GM18499 (cell line): Measurements from ENCODE around the gene MAPK11.

Experiments used
- ATAC-seq: cut with Tn5 transposase; IDR thresholded peaks from one replicate; pipeline ENCODE4 v1.9.1; 2021; ENCODE audit warnings: moderate number of reproducible peaks; ENCODE audit not compliant: insufficient read depth, unreplicated experiment

Gene MAPK11

DNA sequence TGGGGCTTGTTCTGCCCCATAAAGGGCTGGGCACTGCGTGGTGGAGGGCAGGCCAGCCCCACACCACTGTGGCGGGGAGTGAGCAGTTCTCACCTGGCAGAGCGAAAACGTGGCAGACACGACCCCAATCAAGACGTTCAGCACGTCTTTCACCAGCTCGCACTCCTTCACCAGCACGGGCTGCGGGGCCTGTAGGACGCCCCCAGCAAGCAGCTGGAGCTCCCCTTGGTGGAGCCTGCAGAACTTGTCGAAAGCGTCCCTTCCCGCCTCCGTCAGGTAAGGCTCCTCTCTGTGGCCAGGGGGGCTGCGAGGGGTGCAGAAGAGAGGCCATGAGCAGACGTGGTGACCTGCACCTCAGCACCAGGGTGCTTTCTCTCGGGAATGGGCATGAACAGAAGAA is 37.0 kb downstream of the MAPK11 start:
- no peak for ATAC-seq

DNA sequence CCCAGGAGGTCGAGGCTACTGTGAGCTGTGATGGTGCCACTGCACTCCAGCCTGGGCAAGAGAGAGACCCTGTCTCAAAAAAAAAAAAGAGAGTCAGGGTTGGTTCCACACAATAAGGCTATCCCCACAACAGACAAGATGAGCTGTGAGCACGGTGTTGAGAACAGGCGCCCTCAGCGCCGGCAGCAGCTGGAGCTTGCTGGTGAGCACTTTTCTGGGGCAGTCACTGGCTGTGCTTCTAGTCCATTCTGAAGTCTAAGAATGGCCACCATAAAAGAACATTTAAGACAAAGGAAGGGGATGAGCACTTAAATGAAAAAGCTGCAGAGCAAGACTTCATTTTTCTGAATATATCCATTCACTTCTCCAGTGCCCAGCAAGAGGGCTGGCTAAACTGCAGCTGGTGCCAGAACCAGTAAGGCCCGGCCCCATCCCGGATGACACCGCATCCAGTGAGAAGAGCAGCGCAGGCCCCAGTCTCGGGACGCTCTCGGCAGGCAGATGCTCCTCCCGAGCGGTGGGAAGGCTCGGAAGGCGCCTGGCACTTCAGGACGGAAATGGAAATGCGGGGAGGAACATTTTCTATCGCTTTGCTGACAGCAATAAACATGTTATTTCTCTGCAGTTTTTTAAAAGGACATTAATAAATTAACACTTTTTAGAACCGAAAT is 37.6 kb downstream of the MAPK11 start:
- ATAC-seq, result no peak

DNA sequence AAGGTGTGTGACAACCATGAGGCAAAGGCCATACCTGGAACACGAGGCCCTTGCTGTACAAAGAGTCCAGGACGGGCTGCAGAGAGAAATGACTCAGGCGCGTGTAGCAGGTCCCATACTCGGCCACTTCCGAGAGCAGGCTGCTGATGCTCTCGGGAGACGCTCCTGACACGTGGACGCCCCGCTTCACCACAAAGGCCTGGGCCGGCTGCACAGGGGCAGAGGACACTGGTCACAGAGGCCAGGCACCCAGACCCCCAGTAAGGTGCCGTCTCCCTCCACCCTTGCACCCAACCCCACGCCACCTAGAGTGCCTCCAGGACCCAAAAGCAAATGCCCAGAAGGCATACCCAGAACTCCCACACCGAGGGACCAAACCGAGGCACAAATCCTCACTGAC is 40.8 kb downstream of the MAPK11 start:
- no peak for ATAC-seq

DNA sequence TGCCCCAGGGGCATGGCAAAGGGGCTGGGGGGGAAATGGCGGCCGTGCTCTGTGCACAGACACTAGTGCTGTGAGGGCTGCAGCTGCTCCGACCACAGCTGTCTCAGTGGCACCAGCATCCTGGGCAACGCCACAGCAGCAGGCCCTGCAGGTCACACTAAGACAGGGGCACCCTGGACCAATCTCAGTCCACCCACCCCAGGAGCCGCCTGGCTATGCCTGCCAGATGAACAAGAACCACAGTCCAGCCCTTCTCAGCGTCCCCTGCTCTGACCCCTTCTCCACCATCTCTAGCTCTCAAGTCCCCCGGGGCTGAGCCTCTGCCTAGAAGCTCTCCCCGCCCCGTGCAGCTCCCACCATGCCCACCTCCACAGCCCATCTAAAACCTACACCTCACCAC is 41.8 kb downstream of the MAPK11 start:
- ATAC-seq, result no peak

DNA sequence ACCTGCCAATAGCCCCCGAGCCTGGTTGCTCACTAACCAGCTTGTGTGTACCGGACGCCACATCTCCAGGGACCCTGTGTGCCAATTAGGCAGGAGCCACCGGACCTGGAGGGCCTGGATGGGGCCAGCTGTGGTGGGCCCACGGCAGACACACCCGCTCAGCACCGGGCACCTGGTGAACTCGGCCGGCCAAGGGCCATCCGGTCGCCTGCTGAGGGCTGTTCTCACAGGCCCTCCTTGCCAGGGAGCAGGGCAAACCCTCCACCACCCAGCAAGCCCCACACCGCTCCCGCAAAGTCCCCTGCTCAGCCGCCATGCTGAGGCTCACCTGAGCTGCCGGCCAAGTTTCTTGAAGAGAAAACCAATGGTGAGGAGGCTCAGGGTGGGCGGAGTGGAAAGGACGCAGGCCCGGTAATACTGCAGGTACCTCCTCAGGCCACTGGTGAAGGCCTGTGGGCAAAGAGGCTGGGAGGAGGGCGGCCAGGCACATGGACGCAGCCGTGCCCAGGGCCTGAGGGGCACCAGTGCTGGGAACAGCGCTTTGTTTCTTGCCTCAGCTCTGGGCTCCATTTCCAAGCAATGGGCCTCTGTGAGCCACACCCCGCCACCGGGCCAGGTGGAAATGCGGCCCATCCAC is 42.5 kb downstream of the MAPK11 start:
- ATAC-seq, result no peak

DNA sequence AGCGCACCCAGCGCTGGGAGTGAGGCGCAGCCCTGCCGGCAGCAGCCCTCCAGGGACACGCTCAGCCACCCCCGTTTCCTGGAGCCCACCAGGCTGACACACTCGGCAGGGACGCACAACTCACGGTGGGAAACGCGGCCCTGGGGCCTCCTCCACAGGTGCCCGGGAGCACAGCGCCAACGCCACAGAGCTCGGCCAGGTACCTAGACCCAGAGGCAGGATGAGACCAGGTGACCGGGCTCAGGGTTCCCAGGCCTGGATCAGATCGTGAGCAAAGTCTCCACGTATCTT is 43.4 kb downstream of the MAPK11 start:
- ATAC-seq, result no peak

DNA sequence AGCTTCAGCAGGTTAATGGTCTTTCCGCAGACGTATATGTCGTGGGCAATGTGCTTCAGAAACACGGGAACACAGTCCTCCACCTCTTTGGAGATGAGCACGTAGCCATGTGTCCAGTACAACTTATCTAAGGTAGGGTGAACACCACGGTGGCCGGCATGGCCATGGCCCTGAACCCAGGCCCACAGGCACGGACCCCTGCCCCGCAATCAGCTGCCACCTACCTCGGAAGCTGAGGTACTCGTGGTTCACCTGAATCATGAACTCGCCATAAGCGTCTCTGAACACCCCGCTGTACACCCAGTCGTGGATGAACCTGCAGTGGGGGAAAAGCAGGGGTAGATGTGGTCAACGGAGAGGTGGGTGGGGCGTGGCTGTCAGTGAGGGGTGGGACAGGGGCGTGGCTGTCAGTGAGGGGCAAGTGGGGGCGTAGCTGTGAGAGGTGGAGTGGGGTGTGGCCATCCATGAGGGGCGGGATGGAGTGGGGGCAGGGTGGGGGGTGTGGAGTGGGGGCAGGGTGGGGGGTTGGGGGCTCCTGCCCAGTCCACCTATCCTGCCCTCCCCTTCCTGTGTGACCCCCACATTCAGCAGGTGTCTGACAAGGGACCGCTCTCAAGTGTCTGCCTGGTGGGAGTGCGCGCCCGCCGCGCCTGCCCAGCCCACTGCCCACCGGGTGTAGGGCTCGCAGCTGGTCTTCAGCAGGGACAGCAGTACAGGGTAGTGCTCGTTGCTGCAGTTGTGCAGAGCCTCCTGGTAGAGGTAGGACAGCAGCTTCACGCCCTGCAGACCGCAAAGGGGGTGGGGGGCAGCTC is 43.9 kb downstream of the MAPK11 start:
- ATAC-seq, result no peak

DNA sequence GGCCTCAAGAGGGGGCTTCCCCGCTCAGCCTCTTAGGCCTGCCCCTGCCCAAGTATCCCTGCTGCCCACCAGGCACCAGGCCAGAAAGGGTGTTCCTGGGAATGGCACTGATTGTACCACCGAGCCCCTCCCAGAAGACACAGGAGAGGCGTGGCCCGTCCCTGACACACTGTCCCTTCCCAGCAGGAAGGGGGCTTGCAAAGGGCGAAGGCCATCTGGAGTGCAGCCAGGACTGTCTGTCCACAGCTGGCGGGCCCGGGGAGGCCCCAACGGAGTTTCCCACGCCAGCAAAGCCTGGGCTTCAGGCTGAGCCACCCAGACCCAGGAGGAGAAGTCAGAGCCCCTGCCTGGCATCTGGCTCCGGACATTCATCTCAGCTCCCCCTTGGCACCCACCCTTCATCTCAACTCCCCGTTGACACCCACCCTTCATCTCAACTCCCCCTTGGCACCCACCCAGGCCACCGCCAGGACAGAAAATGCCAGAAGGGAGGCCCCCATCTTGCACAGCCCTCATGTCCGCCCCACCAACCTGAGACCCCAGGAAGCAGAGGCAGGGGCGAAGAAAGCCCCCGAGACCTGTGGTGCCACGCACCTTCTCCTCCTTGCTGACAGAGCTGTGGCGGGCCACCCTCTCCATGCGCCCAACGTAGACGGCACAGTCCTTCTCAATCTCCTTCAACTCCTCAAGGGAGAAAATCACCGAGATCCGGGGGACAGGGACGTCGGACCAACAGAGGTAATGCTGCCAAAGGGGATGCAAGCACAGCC is 44.8 kb downstream of the MAPK11 start:
- ATAC-seq, result no peak

DNA sequence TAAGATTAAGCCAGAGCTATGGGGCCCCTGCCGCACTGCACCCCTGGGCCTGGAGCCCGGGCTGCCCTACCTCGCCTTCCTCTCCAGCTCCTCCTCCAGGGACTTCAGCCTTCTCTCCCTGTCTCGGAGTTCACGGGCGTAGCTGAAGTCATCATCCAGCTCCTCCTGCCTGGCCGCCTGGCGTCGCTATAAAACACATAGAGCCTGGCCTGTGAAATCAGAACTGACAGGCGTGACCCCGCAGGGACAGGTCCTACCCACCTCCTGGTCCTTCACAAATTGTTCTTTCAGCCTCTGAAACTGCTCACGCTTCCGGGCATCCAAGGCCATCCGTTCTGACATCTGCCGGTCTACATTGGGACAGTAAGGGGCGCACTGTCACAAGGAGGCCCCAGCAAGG is 46.1 kb downstream of the MAPK11 start:
- no peak for ATAC-seq

DNA sequence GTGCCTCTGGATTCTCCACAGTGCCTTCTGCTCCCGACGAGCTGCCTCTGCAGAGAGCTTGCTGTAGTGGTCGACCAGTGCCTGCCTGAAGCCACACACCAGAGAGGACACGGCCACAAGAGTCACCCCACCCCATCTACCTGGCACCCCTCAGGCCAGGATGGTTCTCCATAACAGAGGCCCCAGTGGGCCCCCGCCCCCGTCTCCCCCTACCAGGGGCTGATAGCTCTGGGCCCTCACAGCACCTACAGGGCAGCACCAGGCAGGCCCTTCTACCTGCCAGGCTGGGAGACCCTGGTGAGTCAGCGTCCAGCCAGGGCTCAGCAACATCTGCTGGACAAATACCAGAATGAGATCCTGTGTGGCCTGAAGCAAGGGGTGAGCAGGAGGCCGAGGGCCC is 47.7 kb downstream of the MAPK11 start:
- no peak for ATAC-seq

DNA sequence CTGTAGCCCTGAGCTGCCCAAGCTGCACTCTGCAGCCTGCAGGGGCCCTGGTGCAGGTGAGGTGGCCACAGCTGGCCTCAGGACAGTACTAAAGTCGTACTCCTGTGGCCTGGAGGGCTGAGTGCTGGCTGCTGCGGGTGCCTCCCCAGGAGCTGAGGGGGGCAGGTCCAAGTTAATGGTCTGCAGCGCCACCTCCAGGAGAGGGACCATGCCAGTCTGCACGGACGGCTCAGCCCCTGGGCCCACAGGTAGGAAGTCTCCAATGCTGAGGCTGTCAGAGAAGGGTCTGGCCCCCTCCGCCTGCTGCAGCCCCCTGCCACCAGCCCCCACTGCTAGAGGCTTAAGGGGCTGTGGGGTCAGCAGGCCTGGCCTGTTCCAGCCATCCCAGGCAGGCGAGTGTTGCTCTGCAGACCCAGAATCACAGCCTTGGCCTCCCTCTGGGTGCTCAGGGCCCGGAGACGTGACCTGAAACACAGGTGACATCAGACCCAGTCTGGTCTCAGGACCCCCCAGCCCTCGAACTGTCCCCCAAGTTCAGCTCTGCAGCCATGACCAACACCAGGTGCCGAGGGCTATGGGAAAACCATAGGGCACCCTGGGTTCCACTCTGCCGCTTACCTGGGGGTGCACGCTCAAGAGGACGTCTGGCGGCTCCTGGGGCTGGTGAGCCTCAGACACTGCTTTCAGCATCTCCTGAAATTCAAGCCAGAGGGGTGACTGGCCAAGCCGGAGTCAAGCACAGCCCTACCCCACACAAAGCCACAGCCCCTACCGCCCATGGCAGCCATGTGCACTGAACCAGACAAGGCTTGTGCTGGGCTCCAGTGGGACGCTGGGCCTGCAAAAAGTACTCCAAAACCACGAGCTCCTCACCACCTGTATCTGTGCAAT is 48.5 kb downstream of the MAPK11 start:
- no peak for ATAC-seq

DNA sequence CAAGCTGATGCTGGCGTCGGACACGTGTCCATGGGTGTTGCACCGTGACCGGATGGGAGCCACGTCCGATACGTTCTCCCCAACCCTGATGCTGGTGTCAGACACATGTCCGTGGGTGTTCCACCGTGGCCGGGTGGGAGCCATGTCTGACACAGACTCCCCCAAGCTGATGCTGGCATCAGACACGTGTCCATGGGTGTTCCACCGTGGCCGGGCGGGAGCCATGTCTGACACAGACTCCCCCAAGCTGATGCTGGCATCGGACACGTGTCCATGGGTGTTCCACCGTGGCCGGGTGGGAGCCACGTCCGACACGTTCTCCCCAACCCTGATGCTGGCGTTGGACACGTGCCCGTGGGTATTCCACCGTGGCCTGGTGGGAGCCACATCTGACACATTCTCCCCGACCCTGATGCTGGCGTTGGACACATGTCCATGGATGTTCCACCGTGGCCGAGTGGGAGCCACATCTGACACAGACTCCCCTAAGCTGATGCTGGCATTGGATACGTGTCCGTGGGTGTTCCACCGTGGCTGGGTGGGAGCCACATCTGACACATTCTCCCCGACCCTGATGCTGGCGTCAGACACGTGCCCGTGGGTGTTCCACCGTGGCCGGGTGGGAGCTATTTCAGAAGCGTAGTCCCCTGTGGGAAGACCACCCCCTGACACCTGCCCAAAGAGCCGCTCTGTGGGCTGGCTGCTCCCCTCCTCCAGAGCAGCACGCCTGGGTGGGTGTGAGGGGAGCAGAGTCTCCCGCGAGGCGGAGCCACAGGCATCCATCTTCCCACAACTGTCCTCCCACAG is 49.4 kb downstream of the MAPK11 start:
- ATAC-seq, result no peak

DNA sequence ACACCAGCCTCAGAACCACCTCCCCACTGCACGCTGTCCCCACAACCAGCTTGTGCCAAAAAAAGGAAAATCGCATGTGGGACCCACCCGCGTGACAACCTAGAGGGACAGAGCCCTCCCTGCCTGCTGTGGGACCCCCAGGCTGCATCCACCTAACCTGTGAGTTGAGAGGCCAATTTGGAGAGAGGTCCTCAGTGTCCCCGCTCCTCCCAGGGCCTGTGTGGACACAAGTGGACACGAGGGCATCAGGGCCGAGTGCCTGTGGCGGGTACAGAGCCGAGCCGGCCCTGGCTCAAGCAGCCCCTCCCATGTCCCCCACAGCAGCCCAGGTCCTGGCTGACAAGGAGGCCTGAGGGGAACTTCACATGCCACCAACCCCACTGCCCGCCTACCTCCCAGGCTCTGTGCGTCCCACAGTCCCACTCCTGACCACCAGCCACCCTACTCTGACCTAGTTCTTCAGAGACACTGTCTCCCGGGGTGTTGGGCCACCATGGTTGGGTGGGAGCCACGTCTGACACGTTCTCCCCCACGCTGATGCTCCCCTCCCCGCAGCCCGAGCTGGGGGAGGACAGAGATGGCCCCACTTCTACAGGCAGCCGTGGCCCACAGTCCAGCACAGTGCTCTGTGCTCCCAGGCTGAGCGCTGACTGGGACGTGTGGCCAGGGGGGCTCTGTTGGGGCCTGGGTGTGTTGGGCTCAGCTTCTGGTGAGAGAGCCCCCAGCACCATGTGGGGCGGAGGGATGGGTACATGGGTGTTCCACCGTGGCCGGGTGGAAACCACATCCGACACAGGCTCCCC is 50.2 kb downstream of the MAPK11 start:
- no peak for ATAC-seq

DNA sequence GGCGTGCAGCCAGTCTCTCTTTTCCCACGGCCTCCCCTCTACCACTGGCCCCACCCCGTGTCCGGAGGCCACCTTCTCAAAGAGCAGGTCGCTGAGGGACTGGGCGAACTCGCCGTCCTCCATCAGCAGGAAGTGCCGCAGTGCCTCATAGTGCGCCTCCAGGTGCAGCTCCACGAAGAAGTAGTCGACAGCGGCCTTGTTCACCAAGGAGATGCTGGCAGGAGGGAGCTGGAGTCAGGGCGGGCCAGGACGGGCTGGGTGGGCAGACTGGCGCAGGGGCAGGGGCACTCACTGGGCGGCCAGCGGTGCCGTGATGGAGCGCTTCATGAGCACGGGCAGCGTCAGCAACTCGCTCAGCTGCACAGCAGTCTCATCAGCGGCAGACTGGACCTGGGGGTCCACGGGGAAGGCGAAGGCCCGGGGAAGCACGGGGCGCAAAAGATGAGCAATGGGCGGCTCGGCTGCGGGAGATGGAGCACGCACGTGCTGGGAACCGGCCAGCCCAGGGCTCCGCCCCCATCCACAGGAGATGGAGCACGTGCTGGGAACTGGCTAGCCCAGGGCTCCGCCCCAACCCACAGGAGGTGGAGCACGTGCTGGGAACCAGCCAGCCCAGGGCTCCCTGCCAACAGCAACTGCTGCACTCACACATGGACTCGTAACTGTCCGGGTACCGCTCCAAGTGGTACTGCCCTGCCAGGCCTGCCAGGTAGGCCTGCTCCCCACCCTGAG is 51.0 kb downstream of the MAPK11 start:
- ATAC-seq, result no peak

DNA sequence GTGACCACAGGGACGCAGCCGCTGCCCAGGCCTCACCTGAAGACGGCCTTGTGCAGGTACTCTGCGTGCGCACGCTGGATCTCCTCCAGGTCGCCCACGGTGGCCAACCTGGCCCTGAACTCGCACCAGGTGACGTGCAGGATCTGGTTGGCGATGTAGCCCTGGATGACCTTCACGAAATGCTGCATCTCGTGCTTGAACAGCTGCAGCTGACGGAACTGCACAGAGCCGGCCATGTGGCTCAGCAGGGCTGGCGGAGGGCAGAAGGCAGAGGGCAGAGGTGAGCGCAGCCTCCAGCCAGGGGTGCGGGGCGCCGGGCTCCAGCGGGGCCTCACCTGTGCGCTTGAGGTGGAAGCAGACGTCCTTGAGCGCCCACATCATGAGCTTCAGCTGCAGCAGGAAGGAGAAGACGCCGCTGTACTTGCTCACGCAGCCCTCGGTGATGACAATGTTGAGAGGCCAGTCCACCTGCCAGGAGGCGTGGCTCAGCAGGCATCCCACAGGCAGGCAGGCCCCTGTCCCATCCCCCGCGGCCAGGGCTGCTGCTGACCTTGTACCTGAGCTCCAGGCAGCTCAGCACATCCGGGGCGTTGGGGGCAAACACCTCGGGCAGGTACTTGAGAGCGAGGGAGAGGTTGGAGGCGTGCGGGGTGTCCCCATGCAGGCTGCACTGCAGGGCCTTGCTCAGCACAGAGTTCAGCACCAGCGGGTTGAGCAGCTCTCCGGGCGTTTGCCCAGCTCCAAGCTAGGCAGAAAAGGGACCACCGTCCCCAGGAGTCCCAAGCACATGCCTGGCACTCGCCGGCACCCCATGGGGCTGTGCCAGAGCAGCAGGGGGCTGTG is 51.8 kb downstream of the MAPK11 start:
- no peak for ATAC-seq

DNA sequence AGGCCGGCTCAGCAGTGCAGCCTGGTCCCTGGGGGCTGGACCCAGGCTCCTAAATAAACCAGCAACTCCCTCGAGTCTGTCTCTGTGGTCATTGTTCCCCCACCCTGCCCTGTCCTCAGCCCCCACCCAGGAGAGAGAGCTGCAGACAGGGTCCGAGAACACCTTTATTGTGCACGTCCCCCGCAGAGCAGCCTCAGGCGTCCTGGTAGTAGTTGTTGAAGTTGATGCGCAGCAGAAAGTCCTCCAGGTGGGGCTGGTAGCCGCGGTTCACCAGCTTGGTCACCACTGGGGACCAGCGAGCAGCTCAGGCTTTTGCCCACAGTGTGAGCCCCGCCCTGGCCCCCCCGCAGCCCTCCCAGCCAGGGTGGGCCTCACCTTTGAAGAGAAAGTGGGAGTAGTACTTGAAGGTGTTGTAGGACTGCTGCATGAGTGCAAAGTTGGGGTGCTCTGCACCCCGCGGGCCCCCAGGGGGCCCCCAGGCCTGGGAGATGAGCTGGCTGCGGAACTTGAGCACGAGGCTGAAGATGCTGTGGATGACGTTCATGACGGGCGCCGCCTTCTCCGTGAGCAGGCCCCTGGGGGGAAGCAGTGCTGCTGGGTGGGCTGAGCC is 52.5 kb downstream of the MAPK11 start:
- no peak for ATAC-seq
